Stomach smooth muscle (tissue), 2 donors: ENCODE data around the gene CSPG5.
A peak's percentile ranks its signal among the peaks of the same experiment; 100 is the strongest.

Source experiments
- H3K27ac ChIP-seq: one replicate; pipeline ENCODE4 v1.7.0; 2013; ENCODE audit warnings: mild to moderate bottlenecking, low read length, inconsistent platforms
- H3K27me3 ChIP-seq, 2 donors: one replicate each; pipeline ENCODE4 v1.7.0; 2013; ENCODE audit warnings: low read length in 2 of 2; ENCODE audit not compliant: insufficient read depth in 2 of 2, control insufficient read depth in 1 of 2
- H3K36me3 ChIP-seq, 2 donors: one replicate each; pipeline ENCODE4 v1.7.0; 2013; ENCODE audit warnings: low read length in 2 of 2; ENCODE audit not compliant: control insufficient read depth in 2 of 2, insufficient read depth in 2 of 2
- H3K4me1 ChIP-seq: one replicate; pipeline ENCODE4 v1.7.0; 2013; ENCODE audit warnings: low read length; ENCODE audit not compliant: control insufficient read depth, insufficient read depth
- H3K4me3 ChIP-seq, 2 donors: one replicate each; pipeline ENCODE4 v1.7.0; 2013; ENCODE audit warnings: low read length in 2 of 2
- H3K9ac ChIP-seq, 2 donors: one replicate each; pipeline ENCODE4 v1.7.0; 2013; ENCODE audit warnings: low read length in 2 of 2, mild to moderate bottlenecking in 1 of 2
- H3K9me3 ChIP-seq, 2 donors: one replicate each; pipeline ENCODE4 v1.7.0; 2013; ENCODE audit warnings: low read length in 2 of 2; ENCODE audit not compliant: control insufficient read depth in 2 of 2
- donor health status: healthy.
- donor health status: Pancreatic carcinoma.

CSPG5 gene

DNA sequence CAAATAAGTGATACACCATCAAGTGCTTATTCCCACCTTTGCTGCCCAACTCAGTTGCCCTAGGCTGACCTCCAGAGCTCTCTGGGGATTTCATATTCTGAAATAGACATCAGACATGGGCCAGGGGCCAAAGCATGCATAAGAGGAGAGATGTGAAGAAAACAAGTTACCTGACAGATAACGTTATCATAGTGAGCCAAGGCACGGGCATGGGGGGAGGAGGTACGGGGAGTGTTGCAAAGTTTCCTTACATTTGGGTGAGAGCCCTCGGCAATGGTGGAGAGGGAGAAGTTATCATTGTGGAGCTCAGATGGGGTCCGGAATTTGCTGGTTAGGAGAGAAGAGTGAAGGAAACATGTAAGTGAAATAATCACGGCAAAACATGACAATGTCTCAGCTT lies 9.8 kb downstream of the CSPG5 start:
- Histone ChIP-seq H3K27me3 (no peaks in the 10 kb centered on the region), H3K27ac (no peak overlapping the region), H3K36me3 (peaks cover 0 to 2% of the 10 kb centered on the region in 2 donors), H3K4me3 (no peak overlapping the region), H3K4me1 (no peaks in the 10 kb centered on the region), H3K9ac (no peak overlapping the region), H3K9me3 (no peaks in the 10 kb centered on the region)

DNA sequence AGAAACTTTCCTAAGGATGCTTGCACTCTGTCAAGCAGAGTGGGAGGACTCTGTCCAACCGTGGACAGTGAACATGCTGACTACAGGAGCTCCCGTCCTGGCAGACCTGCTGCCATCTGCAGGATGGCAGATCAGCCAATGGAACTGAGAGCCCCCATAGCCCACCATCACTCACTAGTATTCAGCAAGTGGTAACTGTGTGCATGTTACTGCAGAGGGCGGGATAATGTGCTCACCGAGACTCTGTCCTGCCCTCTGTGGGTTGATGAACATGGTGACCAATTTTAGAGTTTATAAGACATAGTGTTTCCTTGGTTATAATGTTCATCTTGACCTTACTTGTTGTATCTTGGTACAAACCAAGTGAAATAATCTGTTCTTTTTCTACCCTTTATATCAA lies 11.5 kb downstream of the CSPG5 start:
- H3K9ac ChIP-seq: no peak overlapping the region
- no peak overlapping the region for H3K4me3 ChIP-seq
- H3K9me3 ChIP-seq: no peaks in the 10 kb centered on the region
- H3K4me1 ChIP-seq: no peaks in the 10 kb centered on the region
- H3K36me3 ChIP-seq: peaks cover 0 to 2% of the 10 kb centered on the region in 2 donors
- H3K27me3 ChIP-seq: no peaks in the 10 kb centered on the region
- H3K27ac ChIP-seq: no peak overlapping the region

DNA sequence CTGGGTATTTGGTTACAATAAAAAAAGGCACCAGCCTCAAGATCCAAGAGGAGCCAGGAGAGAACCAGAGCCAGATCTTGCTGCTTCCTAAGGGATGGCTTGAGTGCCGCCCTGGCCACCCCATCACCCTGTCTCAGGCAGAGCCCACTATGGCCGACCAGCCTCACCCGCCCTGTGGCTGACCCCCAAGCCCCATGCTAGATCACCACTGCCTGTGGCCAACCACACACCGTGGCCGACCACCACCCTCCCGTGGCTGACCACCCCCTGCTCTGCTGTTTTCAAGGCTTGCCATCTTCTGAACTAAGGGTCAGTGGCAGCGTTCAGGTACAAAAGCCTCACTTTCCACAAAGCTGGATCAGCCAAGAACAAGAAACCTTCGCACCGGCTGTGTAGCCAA lies 12.0 kb downstream of the CSPG5 start:
- H3K4me3 ChIP-seq: no peak overlapping the region
- H3K27me3 ChIP-seq: no peaks in the 10 kb centered on the region
- no peak overlapping the region for H3K9ac ChIP-seq
- H3K36me3 ChIP-seq: peaks cover 0 to 2% of the 10 kb centered on the region in 2 donors
- H3K9me3 ChIP-seq: no peaks in the 10 kb centered on the region
- no peaks in the 10 kb centered on the region for H3K4me1 ChIP-seq
- no peak overlapping the region for H3K27ac ChIP-seq

DNA sequence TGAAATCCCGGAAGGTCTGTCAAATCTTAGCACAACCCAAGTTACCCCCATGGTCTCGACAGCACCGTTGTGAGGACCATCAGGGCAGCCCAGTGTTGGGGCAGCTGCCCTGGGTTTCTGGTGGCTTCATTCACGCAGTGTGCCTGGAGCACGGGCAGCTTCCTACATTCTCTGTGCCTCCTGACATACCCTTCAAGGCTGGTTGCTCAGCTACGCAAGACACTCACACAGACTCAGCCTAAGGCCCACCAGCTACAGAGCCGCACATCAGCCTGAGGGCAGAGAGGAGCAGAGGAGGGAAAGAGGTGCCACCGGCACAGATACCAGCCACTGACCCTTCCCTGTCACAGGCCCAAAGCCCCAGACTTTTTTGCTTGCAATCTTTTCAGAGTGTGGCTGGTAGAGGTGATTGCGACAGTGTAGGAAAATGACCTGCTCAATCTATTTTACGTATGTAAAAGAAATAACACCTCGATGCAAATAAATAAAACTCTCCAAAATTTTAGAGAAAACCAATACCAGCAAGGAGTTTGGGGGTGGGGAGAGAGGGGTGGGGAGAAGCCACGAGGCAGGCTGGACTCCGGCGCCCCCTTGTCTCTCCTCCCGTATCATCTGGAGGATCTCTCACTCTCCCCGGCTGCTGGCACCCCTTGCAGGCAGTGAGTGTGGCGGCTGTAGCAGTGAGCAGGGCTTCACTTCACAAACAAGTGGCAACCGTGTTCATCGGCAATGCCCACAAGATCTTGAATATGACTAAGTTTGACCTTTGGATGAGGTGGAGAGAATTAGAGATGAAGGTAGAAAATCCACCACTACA lies 12.7 kb downstream of the CSPG5 start:
- H3K4me1 ChIP-seq: no peaks in the 10 kb centered on the region
- H3K9me3 ChIP-seq: no peaks in the 10 kb centered on the region
- H3K27me3 ChIP-seq: no peaks in the 10 kb centered on the region
- peaks cover 0 to 2% of the 10 kb centered on the region in 2 donors for H3K36me3 ChIP-seq
- no peak overlapping the region for H3K4me3 ChIP-seq
- H3K27ac ChIP-seq: no peak overlapping the region
- no peak overlapping the region for H3K9ac ChIP-seq

DNA sequence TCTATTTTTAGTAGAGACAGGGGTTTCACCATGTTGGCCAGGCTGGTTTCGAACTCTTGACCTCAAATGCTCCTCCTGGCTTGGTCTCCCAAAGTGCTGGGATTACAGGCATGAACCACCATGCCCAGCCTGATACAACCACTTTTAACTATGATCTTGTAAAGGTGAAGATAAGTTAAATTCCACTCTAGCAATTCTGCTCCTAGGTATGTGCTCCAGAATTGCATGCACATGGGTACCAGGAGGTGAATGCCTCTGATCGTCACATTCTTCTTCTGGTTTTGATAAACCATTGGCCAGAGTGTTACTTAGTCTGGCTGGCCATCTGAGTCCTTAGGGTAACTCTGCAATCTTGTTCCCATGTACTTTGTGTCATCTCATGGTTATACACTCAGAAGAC lies 22.3 kb downstream of the CSPG5 start:
- H3K36me3 ChIP-seq: no peaks in the 10 kb centered on the region
- no peaks in the 10 kb centered on the region for H3K27me3 ChIP-seq
- H3K27ac ChIP-seq: peak overlapping the region; percentile 64
- peaks cover 4% of the 10 kb centered on the region for H3K4me1 ChIP-seq
- H3K9me3 ChIP-seq: peaks cover 2 to 7% of the 10 kb centered on the region in 2 donors
- no peak overlapping the region for H3K9ac ChIP-seq
- no peak overlapping the region for H3K4me3 ChIP-seq

DNA sequence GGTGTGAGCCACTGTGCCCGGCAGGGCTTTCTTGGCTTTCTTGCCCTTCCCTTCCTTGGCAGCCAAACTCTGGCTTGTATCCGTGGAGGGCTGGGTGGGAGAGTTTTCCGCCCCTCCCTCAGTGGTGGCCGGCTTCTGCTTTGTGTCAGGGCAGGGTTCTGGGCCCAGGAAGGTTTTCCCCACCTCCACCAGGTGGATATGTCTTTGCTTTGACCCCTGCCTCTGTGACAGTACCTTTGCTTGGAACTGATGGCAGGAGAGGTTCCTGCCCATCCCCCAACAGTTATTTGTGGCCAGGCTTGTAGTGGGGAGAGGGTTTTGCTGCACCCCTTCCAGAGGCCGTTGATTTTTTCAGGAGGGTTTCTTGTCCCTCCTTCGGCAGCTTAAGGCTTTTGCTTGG lies 24.3 kb downstream of the CSPG5 start:
- H3K9me3 ChIP-seq: peaks cover 2 to 7% of the 10 kb centered on the region in 2 donors
- H3K4me1 ChIP-seq: peaks cover 4% of the 10 kb centered on the region
- no peaks in the 10 kb centered on the region for H3K36me3 ChIP-seq
- H3K27me3 ChIP-seq: no peaks in the 10 kb centered on the region
- no peak overlapping the region for H3K4me3 ChIP-seq
- no peak overlapping the region for H3K9ac ChIP-seq
- H3K27ac ChIP-seq: no peak overlapping the region

DNA sequence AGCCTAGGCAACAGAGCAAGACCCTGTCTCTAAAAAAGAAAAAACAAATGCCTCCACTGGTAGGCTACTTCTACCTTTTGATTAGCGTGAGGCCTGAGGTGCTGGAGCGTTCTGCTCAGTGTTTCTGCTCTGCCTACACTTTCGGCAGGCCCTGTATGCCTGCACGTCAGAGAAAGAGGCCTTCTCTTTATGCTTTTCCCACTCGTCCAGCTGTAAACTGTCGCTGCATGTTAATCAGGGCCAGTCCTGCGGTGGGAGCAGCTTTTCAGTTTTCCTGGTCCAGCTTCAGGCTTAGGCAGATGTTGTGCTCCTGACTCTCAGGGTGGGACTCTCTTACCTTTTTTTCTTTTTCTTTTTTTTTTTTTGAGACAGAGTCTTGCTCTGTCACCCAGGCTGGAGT lies 25.3 kb downstream of the CSPG5 start:
- Histone ChIP-seq H3K27me3 (no peaks in the 10 kb centered on the region), H3K9me3 (peaks cover 2 to 7% of the 10 kb centered on the region in 2 donors), H3K36me3 (no peaks in the 10 kb centered on the region), H3K4me1 (peaks cover 4% of the 10 kb centered on the region), H3K27ac (no peak overlapping the region), H3K4me3 (no peak overlapping the region), H3K9ac (no peak overlapping the region)

DNA sequence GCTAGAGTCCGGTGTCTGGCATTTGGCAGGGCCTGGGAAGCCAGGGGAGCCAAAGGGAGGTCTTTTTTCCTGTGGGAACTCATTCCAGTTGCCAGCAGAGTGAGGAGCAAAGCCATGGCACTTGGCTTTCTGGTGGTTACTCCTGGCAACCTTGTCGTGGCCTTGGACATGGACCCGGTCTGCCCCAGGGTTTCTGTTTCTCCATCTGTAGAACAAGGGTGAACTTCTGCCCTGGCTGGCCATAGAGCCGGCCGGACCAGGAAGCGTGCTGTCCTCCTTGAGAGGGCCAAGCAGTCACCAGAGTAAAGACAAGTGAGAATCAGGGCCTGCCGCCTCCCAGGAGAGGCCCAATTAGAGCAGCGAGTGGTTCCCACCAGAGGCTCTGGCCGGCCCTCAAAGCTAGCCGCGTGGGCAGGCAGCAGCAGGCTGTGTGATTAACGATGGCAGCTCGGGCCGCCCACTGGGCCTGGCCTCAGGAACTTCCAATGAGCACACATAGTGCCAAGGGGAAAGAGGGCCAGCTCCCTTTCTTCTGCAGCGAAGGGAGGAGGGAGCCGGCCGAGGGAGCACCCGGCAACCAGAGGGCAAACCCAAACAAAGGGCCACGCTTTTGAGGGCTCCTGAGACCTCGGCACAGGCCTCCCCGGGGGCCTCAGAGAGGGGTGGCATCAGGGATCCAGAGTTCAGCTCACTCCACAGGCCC lies 36.0 kb downstream of the CSPG5 start:
- Histone ChIP-seq H3K27me3 (no peaks in the 10 kb centered on the region), H3K4me1 (peaks cover 14% of the 10 kb centered on the region), H3K27ac (peak overlapping the region; percentile 76), H3K4me3 (no peak overlapping the region), H3K9ac (peak overlapping the region in 1 of 2 donors; percentile 29), H3K9me3 (no peaks in the 10 kb centered on the region), H3K36me3 (no peaks in the 10 kb centered on the region)

DNA sequence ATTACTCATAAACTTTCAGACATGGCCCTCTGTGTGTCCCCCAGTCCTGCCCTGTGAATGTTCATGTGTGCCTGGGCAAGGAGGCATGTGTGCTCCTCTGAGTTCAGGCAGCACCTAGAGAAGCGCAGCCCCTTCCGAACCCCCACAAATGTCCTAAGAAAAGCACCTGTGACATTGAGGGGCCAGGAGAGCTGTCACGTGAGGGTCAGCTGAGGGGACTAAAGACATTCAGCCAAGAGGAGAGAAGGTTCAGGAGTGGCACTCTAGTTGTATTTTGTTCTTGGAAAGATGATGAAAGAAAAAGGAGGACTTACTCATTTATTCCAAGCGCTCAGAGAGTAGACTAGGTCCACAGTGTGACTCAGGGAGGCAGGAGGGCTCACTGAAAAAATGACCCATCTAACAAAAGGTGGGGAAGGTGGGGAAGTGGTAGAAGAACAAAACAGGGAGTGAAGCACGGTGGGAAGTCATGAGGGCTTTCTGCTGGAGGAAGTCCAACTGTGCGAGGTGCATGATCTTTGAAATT lies 37.0 kb downstream of the CSPG5 start:
- Histone ChIP-seq H3K9ac (no peak overlapping the region), H3K27ac (no peak overlapping the region), H3K4me3 (no peak overlapping the region), H3K27me3 (no peaks in the 10 kb centered on the region), H3K4me1 (peaks cover 14% of the 10 kb centered on the region), H3K36me3 (no peaks in the 10 kb centered on the region), H3K9me3 (no peaks in the 10 kb centered on the region)

DNA sequence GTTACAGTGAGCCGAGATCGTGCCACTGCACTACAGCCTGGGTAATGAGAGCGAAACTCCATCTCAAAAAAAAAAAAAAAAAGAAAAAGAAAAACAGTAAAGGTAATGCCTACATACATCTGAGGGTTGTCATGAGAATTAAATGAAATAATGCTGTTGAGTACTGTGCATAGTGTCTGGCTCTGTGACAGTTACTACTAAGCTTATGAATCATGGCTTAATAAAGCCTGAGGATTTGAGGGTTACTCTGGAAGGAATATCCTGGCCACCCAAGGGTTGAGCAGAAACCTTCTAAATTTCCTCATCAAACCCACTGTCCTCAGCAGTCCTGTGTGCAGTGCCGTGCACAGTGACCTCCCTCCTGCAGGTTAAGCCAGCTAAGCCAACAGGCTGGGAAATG lies 38.4 kb downstream of the CSPG5 start:
- Histone ChIP-seq H3K27me3 (no peaks in the 10 kb centered on the region), H3K9me3 (no peaks in the 10 kb centered on the region), H3K9ac (no peak overlapping the region), H3K4me1 (peaks cover 14% of the 10 kb centered on the region), H3K27ac (no peak overlapping the region), H3K4me3 (no peak overlapping the region), H3K36me3 (no peaks in the 10 kb centered on the region)

DNA sequence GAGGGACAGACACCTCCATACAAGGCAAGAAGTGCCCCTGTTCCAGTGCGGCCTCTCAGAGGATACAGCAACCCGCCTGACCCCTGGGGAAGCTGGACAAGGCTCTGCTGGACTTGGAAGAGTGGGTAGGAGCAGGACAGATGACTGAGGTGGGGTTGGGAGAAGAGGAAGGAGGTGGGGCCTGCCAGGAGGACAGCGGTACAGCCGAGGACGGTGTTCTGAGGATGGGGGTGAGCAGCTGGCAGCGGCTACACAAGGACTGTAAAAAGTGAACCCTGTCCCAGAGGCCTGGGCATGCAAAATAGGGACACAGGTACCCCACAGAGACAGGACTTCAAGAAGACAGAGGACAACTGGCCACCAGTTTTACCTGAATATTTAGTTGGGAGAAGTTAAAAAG lies 41.7 kb downstream of the CSPG5 start:
- Histone ChIP-seq H3K27ac (no peak overlapping the region), H3K4me3 (no peak overlapping the region), H3K9ac (no peak overlapping the region), H3K27me3 (no peaks in the 10 kb centered on the region), H3K36me3 (no peaks in the 10 kb centered on the region), H3K9me3 (no peaks in the 10 kb centered on the region), H3K4me1 (peaks cover under 1% of the 10 kb centered on the region)
